Thyroid gland (tissue), 4 donors: ENCODE data around the gene TFCP2L1. TPM values are rescaled to one million over a fixed set of nuclear protein-coding genes. Genes with fewer than 3 reads are reported as not detected.
A peak's percentile ranks its signal among the peaks of the same experiment; 100 is the strongest.
"Not testable (repeated sequence)": the region's sequence is repeated elsewhere in the genome, so short reads cannot be mapped to it uniquely, and the experiment has no call there.

Source experiments
- DNase-seq, 2 donors: peaks; one replicate each; pipeline ENCODE4 v3.0.0-alpha.2; 2019
- H3K27ac ChIP-seq, 3 donors: fragments of 200-600 bp; sonication (generic); 1 replicate in 2 of 3; 2 replicates in 1 of 3; pipeline ENCODE4 v1.5.1; 2016 to 2019; ENCODE audit warnings: mild to moderate bottlenecking in 1 of 3, moderate library complexity in 1 of 3
- H3K27me3 ChIP-seq: fragments of 200-600 bp; sonication (generic); one replicate; pipeline ENCODE4 v1.5.1; 2019
- H3K36me3 ChIP-seq, 2 donors: fragments of 200-600 bp; sonication (generic); one replicate each; pipeline ENCODE4 v1.5.1; 2016 to 2019
- H3K4me1 ChIP-seq, 2 donors: fragments of 200-600 bp; sonication (generic); one replicate each; pipeline ENCODE4 v1.5.1; 2017 to 2019
- H3K4me3 ChIP-seq, 3 donors: fragments of 200-600 bp; sonication (generic); replicated peaks in 1 of 3; 1 replicate in 2 of 3; 2 replicates in 1 of 3; pipeline ENCODE4 v1.5.1; 2016; ENCODE audit warnings: mild to moderate bottlenecking in 1 of 3
- H3K9me3 ChIP-seq: fragments of 200-600 bp; sonication (generic); one replicate; pipeline ENCODE4 v1.5.1; 2017
- POLR2A ChIP-seq, 2 donors: fragments of 450-650 bp; IDR thresholded peaks; one replicate each; pipeline ENCODE4 v1.6.1; 2017; ENCODE audit warnings: antibody characterized with exemption in 2 of 2, mild to moderate bottlenecking in 2 of 2, moderate library complexity in 1 of 2
- WGBS, 2 donors: methylation state at CpG; one replicate each; pipeline ENCODE4 v1.1.5; 2017; 5-methylcytosine and 5-hydroxymethylcytosine counted together
- intact Hi-C: fragments of 100-400 bp; cut with DNase I; formaldehyde crosslinking; loops from one replicate; pipeline ENCODE4 v1.15.1; 2023
- total RNA-seq, 4 donors: library from RNA; depleted of rRNA; stranded (reverse); fragments of >200 nt; gene quantifications; one replicate each; pipeline ENCODE4 v1.2.3, GENCODE V29; 2016
- TF ChIP-seq, protein P1 (sequence below), 6 experiments: fragments of 200-600 bp in 3 of 6; fragments of 450-650 bp in 3 of 6; sonication (generic) in 3 of 6; IDR thresholded peaks; one replicate each; pipeline ENCODE4 v1.5.1; 2016 to 2019; ENCODE audit warnings: antibody characterized with exemption in 6 of 6, mild to moderate bottlenecking in 2 of 6, inconsistent platforms in 1 of 6, moderate library complexity in 1 of 6

TFCP2L1 gene
- total RNA-seq, 4 donors from 2014 or later = 97.4 to 188 (median 146) TPM

GRCh38 chr2:121281107-121281506 is 3.9 kb downstream of the TFCP2L1 start:
- H3K27ac ChIP-seq = peak overlapping the region in 2 of 3 donors; percentile 82 to 90
- 91 to 96% methylated on average over 18 to 19 of the region's 19 CpGs for WGBS, 2 donors
- intact Hi-C loops = loop anchor here (10.0 kb wide), 2 partner anchors 46 to 186 kb away; no protein-coding TSS in a partner anchor
- peaks cover 5 to 21% of the 10 kb centered on the region in 2 donors for H3K4me1 ChIP-seq
- no peak for TF ChIP-seq POLR2A (IDR thresholded peaks at IDR 0.05)
- H3K27me3 ChIP-seq = no peaks in the 10 kb centered on the region
- DNase-seq = no peak
- peaks cover 0 to 13% of the 10 kb centered on the region in 2 donors for H3K36me3 ChIP-seq
- H3K4me3 ChIP-seq = no peak overlapping the region
- H3K9me3 ChIP-seq = no peaks in the 10 kb centered on the region

DNA sequence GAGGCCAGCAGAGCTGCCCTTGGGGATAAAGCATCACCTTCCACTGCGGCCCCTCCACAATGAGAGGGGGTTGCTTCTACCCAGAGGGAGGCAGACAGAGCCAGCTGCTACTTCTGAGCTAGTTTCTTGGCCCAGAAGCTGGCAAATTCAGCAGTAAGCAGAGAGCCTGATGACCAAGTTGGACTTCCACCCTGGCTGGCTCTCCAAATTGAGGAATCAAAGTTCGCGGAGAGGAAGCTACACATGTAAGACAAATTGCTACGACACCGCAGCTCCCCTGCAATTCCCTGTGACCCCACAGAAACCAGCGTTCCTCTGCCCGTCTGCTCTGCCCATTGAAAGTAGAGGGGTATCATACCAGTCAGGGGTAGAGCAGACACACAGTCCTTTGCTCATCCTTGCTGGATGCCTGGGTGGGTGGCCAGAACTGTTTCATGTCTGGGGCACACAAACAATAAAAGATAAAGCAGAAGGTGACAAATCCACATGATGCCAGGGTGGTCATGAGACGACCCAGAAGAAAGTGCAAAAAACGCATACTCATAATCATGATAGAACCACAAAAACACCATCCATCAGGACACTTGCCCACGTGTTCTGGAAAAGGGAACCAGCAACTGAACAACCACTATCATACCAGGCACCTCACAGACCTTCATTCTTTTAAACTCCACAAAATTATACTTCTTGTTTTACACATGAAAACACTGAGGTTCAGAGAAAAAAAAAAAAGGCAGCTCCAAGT is 5.4 kb downstream of the TFCP2L1 start:
- intact Hi-C loops = loop anchor here (10.0 kb wide), 2 partner anchors 45 to 185 kb away; no protein-coding TSS in a partner anchor
- TF ChIP-seq, protein P1, sequence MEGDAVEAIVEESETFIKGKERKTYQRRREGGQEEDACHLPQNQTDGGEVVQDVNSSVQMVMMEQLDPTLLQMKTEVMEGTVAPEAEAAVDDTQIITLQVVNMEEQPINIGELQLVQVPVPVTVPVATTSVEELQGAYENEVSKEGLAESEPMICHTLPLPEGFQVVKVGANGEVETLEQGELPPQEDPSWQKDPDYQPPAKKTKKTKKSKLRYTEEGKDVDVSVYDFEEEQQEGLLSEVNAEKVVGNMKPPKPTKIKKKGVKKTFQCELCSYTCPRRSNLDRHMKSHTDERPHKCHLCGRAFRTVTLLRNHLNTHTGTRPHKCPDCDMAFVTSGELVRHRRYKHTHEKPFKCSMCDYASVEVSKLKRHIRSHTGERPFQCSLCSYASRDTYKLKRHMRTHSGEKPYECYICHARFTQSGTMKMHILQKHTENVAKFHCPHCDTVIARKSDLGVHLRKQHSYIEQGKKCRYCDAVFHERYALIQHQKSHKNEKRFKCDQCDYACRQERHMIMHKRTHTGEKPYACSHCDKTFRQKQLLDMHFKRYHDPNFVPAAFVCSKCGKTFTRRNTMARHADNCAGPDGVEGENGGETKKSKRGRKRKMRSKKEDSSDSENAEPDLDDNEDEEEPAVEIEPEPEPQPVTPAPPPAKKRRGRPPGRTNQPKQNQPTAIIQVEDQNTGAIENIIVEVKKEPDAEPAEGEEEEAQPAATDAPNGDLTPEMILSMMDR (IDR thresholded peaks at IDR 0.05) = no peak
- no peak for TF ChIP-seq POLR2A (IDR thresholded peaks at IDR 0.05)
- H3K27me3 ChIP-seq = no peaks in the 10 kb centered on the region
- WGBS, 2 donors = 87 to 91% methylated on average over 9 to 10 of the region's 10 CpGs
- H3K36me3 ChIP-seq = peaks cover 0 to 13% of the 10 kb centered on the region in 2 donors
- no peak overlapping the region for H3K27ac ChIP-seq
- peaks cover 5 to 14% of the 10 kb centered on the region in 2 donors for H3K4me1 ChIP-seq
- H3K9me3 ChIP-seq = no peaks in the 10 kb centered on the region
- no peak for DNase-seq
- no peak overlapping the region for H3K4me3 ChIP-seq

- no peaks in the 10 kb centered on the region for H3K9me3 ChIP-seq
- H3K4me1 ChIP-seq = peaks cover 6 to 18% of the 10 kb centered on the region in 2 donors
- H3K36me3 ChIP-seq = peaks cover 0 to 13% of the 10 kb centered on the region in 2 donors
- H3K27ac ChIP-seq = no peak overlapping the region
- TF ChIP-seq, protein P1 (IDR thresholded peaks at IDR 0.05) = no peak
- TF ChIP-seq POLR2A (IDR thresholded peaks at IDR 0.05) = no peak
- no peak for DNase-seq
- intact Hi-C loops = no loop called here
- no peak overlapping the region for H3K4me3 ChIP-seq
- 92 to 95% methylated on average over 6 of the region's 6 CpGs for WGBS, 2 donors
- no peaks in the 10 kb centered on the region for H3K27me3 ChIP-seq
Measured at GRCh38 chr2:121276341-121276740, 8.7 kb downstream of the TFCP2L1 start.

GRCh38 chr2:121273116-121273515 is 11.9 kb downstream of the TFCP2L1 start:
- intact Hi-C loops = no loop called here
- Histone ChIP-seq H3K4me1 (peaks cover 13 to 21% of the 10 kb centered on the region in 2 donors), H3K36me3 (no peaks in the 10 kb centered on the region), H3K27me3 (no peaks in the 10 kb centered on the region), H3K27ac (no peak overlapping the region), H3K4me3 (no peak overlapping the region), H3K9me3 (no peaks in the 10 kb centered on the region)
- TF ChIP-seq, protein P1 (IDR thresholded peaks at IDR 0.05) = no peak
- TF ChIP-seq POLR2A (IDR thresholded peaks at IDR 0.05) = no peak
- 73 to 78% methylated on average over 3 of the region's 3 CpGs for WGBS, 2 donors
- no peak for DNase-seq

GRCh38 chr2:121272596-121272995 is 12.4 kb downstream of the TFCP2L1 start:
- 86 to 89% methylated on average over 3 of the region's 3 CpGs for WGBS, 2 donors
- intact Hi-C loops = no loop called here
- no peak for DNase-seq
- TF ChIP-seq, protein P1 (IDR thresholded peaks at IDR 0.05) = no peak
- TF ChIP-seq POLR2A (IDR thresholded peaks at IDR 0.05) = no peak
- H3K4me3 ChIP-seq = no peak overlapping the region
- H3K27me3 ChIP-seq = no peaks in the 10 kb centered on the region
- peak overlapping the region in 1 of 3 donors; percentile 26 for H3K27ac ChIP-seq
- no peaks in the 10 kb centered on the region for H3K9me3 ChIP-seq
- no peaks in the 10 kb centered on the region for H3K36me3 ChIP-seq
- peaks cover 13 to 21% of the 10 kb centered on the region in 2 donors for H3K4me1 ChIP-seq

DNA sequence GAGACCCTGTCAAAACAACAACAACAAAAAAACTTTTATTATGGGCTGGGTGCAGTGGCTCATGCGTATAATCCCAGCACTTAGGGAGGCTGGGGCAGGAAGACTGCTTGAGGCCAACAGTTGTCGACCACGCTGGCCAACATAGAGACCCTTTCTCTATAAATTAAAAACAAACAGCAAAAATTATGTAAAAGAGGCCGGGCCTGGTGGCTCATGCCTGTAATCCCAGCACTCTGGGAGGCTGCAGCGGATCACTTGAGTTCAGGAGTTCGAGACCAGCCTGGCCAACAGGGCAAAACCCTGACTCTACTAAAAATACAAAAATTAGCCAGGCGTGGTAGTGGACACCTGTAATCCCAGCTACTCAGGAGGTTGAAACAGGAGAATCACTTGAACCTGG is 15.6 kb downstream of the TFCP2L1 start:
- H3K36me3 ChIP-seq, H3K4me3 ChIP-seq, H3K9me3 ChIP-seq, H3K27ac ChIP-seq, DNase-seq, intact Hi-C loops, H3K27me3 ChIP-seq: not testable (repeated sequence)
- WGBS, 2 donors = 84 to 89% methylated on average over 7 of the region's 7 CpGs
- H3K4me1 ChIP-seq = peaks cover 13 to 22% of the 10 kb centered on the region in 2 donors
